Measurements from ENCODE around the gene NOS3.

The NOS3 gene

DNA sequence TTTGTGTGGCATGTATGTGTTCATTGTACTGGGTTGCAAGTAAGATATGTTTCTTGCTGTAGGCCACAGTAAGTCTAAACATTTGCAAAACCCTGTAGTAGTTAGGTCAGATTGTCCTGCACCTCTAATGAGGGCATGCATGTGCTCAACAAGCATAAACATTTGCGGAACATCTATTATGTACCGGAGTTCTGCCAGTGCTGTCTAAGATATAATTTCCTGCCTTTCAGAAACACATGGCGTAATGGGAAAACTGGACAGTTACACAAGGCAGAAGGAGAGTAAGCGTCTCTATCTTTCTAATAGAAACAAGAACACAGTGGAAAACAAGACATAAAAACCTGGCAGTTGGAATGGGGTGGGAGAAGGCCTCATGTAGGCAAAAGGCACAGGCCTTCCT is 40.2 kb downstream of the NOS3 start:
- Histone ChIP-seq H3K27me3 (ENCODE audit: control insufficient read depth, insufficient read depth, low read length) (no peaks in the 10 kb centered on the region), H3K4me2 (ENCODE audit: low read length) (no peak overlapping the region), H3K27ac (no peak overlapping the region), H3K9ac (no peak overlapping the region), H3K4me1 (peaks cover 3% of the 10 kb centered on the region), H3K4me3 (ENCODE audit: low read depth, low read length) (no peak overlapping the region), H3K36me3 (ENCODE audit: control insufficient read depth, insufficient read depth, low read length) (no peaks in the 10 kb centered on the region), H2AFZ (no peak overlapping the region), H3K79me2 (peaks cover 27% of the 10 kb centered on the region), H3K9me3 (ENCODE audit: control insufficient read depth, low read length) (no peaks in the 10 kb centered on the region)
- TF ChIP-seq, protein P1, sequence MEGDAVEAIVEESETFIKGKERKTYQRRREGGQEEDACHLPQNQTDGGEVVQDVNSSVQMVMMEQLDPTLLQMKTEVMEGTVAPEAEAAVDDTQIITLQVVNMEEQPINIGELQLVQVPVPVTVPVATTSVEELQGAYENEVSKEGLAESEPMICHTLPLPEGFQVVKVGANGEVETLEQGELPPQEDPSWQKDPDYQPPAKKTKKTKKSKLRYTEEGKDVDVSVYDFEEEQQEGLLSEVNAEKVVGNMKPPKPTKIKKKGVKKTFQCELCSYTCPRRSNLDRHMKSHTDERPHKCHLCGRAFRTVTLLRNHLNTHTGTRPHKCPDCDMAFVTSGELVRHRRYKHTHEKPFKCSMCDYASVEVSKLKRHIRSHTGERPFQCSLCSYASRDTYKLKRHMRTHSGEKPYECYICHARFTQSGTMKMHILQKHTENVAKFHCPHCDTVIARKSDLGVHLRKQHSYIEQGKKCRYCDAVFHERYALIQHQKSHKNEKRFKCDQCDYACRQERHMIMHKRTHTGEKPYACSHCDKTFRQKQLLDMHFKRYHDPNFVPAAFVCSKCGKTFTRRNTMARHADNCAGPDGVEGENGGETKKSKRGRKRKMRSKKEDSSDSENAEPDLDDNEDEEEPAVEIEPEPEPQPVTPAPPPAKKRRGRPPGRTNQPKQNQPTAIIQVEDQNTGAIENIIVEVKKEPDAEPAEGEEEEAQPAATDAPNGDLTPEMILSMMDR (IDR thresholded peaks at IDR 0.05) = no peak

DNA sequence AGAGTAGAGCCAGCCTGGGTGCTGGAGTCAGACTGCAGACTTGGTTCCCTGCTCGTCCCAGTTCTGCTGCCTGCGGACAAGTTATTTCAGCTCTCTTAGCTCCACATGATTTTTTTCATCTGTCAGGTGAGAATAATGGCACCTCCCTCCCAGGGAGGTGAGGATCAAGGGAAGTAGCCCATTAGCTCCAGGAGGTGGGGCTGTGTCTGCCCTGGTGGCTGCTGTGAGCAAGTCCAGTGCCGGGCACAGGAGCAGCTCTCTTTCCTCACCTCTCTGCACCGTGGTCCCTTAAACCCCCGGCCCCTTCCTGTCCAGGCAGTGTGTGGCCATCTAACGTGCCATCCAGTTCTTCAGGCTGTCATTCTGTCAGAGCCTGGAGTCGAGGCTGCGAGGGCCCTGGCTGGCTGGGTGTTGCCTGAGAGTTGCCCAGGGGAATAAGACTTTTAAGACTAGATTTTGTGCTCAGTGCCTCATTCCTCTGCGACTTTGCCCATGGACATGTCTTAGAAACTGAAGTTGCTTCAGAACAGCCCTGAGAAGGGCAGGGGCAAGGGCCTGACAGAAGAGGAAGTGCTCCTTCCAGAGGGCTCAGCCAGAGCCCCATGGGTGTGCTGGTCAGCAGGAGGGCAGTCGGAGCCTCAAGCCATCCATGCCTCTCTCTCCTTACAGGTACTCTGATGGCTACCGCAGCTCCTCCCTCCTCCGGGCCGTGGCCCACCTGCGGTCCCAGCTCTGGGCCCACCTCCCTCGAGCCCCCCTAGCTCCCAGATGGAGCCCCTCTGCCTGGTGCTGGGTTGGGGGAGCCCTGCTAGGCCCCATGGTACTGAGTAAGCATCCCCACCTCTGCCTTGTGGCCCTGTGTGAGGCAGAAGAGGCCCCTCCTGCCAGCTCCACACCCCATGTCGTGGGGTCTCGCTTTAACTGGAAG is 42.4 kb downstream of the NOS3 start:
- no peaks in the 10 kb centered on the region for H3K36me3 ChIP-seq (ENCODE audit: control insufficient read depth, insufficient read depth, low read length)
- H3K4me2 ChIP-seq (ENCODE audit: low read length) = no peak overlapping the region
- no peaks in the 10 kb centered on the region for H3K9me3 ChIP-seq (ENCODE audit: control insufficient read depth, low read length)
- H3K27me3 ChIP-seq (ENCODE audit: control insufficient read depth, insufficient read depth, low read length) = no peaks in the 10 kb centered on the region
- no peak overlapping the region for H2AFZ ChIP-seq
- no peak overlapping the region for H3K27ac ChIP-seq
- peaks cover 3% of the 10 kb centered on the region for H3K4me1 ChIP-seq
- no peak overlapping the region for H3K9ac ChIP-seq
- no peak overlapping the region for H3K4me3 ChIP-seq (ENCODE audit: low read depth, low read length)
- TF ChIP-seq, protein P1 (IDR thresholded peaks at IDR 0.05) = no peak
- H3K79me2 ChIP-seq = peaks cover 27% of the 10 kb centered on the region

DNA sequence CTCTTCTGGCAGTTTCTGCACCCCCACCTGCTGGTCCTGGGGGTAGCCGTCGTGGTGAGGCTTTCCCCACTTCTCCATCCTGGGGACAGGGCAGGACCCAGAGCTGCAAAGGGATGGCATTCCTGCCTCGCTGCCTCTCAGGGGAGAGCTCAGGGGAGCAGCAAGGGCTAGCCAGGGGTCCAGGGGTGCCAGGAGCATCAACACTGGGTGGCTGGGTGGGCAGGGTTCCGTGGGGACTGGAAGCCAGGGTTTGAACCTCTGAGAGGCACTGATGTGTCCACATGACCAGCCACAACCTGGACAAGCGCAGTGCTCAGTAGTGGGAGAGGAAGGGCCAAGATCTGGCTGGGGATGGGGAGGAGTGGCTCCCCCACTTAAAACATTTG is 43.0 kb downstream of the NOS3 start:
- no peak overlapping the region for H3K4me3 ChIP-seq (ENCODE audit: low read depth, low read length)
- H2AFZ ChIP-seq = no peak overlapping the region
- no peak overlapping the region for H3K9ac ChIP-seq
- peaks cover 3% of the 10 kb centered on the region for H3K4me1 ChIP-seq
- H3K36me3 ChIP-seq (ENCODE audit: control insufficient read depth, insufficient read depth, low read length) = no peaks in the 10 kb centered on the region
- H3K27me3 ChIP-seq (ENCODE audit: control insufficient read depth, insufficient read depth, low read length) = no peaks in the 10 kb centered on the region
- no peak overlapping the region for H3K27ac ChIP-seq
- no peak overlapping the region for H3K4me2 ChIP-seq (ENCODE audit: low read length)
- peaks cover 27% of the 10 kb centered on the region for H3K79me2 ChIP-seq
- TF ChIP-seq, protein P1 (IDR thresholded peaks at IDR 0.05) = no peak
- H3K9me3 ChIP-seq (ENCODE audit: control insufficient read depth, low read length) = no peaks in the 10 kb centered on the region

DNA sequence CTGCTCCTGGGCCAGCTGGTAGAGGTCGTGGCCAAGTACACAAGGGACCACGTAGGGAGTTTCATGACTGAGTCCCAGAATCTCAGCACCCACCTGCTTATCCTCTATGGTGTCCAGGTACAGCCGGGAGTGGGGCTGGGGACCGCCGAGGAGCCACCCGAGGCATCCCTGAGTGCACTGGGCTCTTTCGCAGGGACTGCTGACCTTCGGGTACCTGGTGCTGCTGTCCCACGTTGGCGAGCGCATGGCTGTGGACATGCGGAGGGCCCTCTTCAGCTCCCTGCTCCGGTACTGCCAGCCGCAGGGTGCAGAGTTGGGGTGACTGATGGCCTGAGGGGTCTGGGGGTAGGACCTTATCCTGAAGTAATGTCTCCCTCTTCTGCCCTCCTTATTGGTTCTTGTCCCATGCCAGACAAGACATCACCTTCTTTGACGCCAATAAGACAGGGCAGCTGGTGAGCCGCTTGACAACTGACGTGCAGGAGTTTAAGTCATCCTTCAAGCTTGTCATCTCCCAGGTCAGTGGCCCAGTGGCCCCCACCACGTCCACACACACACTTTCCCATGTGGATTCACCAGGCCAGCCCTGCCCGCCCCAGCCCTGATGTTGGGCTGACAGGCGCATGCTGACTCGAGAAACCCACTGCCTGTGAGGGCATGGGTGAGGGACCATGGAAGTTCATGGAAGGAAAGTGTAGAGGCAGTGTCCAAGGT is 43.7 kb downstream of the NOS3 start:
- H3K79me2 ChIP-seq = peaks cover 24% of the 10 kb centered on the region
- H2AFZ ChIP-seq = no peak overlapping the region
- no peaks in the 10 kb centered on the region for H3K27me3 ChIP-seq (ENCODE audit: control insufficient read depth, insufficient read depth, low read length)
- H3K36me3 ChIP-seq (ENCODE audit: control insufficient read depth, insufficient read depth, low read length) = no peaks in the 10 kb centered on the region
- no peak overlapping the region for H3K4me3 ChIP-seq (ENCODE audit: low read depth, low read length)
- H3K9ac ChIP-seq = no peak overlapping the region
- no peaks in the 10 kb centered on the region for H3K9me3 ChIP-seq (ENCODE audit: control insufficient read depth, low read length)
- no peaks in the 10 kb centered on the region for H3K4me1 ChIP-seq
- TF ChIP-seq, protein P1 (IDR thresholded peaks at IDR 0.05) = no peak
- no peak overlapping the region for H3K4me2 ChIP-seq (ENCODE audit: low read length)
- H3K27ac ChIP-seq = no peak overlapping the region
